ENCODE results near the gene THAP11. TPM values are rescaled to one million over a fixed set of nuclear protein-coding genes. Genes with fewer than 3 reads are reported as not detected.

THAP11 gene
- 15.4 and 22.6 TPM in 2 replicates for total RNA-seq

DNA sequence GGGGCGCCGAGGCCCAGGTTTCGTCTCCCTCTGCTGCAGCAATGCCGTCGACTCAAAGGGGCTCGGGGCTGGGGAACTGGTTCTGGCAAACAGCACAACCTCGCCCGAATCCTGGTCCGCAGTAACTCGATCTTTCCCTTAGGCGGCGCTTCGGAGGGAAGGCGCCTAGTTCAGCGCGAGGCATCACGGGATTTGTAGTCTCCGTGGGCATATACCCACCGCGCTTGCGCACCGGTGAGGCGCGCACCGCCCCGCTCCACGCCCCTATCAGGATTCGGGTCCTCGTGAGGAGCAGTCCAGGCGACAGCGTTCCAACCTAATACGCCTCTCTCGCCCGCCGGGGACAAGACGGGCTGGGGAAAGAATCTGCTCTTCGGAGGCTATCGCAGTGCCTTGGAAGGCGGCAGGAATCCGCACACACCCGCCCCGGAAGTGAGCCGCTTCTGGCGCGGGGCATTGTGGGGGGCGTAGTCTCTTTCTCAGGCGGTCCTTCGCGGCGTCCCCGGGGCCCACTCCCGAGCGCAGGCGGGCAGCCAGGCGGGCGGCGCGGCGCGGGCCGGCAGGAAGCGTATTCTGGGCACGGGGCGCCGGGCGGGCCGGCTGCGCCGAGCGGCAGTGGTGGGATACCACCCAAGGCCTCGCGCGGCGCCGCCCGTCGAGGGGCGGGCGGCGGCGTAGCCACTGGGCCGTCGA is at the start of gene THAP11:
Gene THAP11, plus strand, starts transcription at position 505 of the 693 bp plus-strand sequence. CDS start 235 bp downstream, outside the sequence.

DNA sequence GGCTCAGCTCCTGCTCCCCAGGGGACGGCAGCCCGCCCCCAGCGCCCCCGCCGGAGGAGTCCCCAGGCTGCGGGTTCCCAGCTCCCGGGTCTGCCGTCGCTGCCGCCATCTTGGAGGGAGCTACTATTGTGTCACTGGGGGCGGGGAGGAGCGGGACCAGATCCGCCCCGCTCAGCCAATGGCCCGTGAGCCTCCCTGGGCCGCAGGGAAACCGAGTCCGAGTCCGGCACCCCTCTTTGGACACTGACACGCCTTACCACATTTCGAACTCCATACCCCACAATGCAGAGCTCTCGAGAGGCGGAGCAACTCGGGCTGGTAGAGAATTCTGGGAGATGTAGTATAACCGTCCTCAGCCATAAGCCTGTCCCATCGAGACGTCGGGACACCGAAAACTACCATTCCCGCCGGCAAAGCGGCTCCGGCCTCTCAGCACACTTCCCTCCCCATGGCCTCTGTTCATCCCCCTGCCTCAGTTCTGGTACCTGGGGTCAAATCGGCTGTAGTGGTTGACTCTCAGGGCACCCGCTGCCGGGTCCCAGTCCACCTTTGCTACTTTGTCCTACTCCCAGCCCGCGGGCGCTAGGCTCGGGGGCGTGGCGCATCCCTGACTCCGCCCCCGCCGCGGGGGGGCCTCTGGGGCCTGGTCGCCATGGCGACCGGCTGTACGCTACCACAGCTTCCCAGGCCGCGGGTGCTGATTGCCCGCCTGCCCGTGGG is 35.5 kb upstream of the THAP11 start, which contains the start of the genes RANBP10 and TSNAXIP1:
Gene RANBP10, minus strand, starts transcription at position 133 of the 720 bp plus-strand sequence. Its CDS starts 24 bp downstream, at position 109.
Gene TSNAXIP1, plus strand, starts transcription at position 462 of the 720 bp plus-strand sequence. CDS start 261 bp downstream, outside the sequence.

DNA sequence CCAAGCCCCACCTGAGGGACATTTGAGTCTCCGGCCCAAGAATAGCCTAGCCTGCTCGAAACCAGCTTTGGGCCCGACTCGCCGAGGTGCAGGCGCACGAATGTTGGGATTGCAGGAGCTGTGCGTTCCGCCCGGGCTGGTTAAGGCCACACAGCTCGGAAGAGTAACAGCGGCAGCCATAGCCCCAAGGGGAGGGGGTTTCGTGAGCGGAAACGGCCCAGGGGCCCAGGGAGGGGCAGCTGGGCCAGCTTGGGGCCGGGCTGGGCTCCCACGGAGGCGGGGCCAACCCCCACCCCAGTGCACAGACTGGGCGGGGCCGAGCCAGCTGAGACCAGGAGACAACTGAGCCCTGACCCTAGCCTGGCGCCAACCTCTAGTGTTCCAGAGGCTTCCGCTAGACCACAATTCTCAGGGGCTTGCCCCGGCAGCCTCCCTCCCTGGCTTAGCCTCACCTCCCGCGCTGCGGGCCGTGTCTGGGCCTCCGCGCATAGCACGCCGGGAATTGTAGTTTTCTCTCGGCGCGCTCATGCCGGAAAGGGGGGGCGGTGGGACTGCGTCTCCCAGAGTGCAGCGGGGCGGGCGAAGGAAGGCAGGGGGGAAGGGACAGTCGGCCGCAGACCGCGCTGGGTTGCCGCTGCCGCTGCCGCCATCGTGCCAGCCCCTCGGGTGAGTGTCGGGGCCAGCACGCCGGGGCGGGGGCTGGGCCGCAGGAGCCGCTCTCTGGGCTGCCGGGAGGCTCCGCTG is 4.4 kb downstream of the THAP11 start, which contains the start of gene NUTF2:
Gene NUTF2, plus strand, starts transcription at position 614 of the 744 bp plus-strand sequence. CDS start 18,198 bp downstream, outside the sequence.

DNA sequence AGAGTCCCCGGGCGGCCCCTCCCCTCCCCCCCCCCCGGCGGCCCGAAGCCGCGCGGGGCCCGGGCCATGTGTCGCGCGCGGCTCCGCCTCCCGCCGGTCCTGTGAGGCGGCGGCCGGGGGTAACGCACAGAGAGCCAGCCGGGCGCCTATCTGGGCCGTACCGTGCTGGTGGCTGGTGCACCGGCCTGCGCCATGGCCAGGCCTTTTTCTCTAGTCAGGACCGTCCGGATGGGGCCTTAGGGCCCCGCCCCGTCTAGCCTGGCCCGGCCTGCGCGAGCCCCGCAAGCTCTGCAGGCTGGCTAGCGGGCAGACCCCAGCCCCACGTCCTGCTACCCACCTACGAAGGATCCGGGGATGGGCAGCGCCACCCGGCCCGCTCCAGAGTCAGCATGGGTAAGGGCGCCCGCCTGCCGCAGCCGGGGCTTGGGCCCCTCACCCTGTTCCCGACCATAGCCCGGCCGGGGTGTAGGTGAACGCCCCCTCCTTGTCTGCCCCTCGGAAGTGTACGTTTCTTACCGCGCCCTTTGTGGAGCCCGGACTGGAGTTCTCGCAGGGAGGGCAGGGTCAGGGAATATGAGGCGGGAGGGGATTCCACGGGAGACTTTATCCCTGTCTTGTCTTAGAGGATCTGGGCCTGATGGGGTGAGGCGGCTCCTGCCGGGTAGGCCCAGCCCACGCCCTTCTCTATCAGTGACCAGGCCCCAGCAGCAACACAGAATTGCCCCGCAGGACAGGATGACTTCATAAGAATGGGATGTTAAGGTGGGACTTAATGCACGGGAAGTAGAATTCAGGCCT is 5.1 kb downstream of the THAP11 start, which contains the start of gene CENPT:
Gene CENPT, minus strand, starts transcription at position 630 of the 798 bp plus-strand sequence. CDS start 13,834 bp downstream, outside the sequence.

DNA sequence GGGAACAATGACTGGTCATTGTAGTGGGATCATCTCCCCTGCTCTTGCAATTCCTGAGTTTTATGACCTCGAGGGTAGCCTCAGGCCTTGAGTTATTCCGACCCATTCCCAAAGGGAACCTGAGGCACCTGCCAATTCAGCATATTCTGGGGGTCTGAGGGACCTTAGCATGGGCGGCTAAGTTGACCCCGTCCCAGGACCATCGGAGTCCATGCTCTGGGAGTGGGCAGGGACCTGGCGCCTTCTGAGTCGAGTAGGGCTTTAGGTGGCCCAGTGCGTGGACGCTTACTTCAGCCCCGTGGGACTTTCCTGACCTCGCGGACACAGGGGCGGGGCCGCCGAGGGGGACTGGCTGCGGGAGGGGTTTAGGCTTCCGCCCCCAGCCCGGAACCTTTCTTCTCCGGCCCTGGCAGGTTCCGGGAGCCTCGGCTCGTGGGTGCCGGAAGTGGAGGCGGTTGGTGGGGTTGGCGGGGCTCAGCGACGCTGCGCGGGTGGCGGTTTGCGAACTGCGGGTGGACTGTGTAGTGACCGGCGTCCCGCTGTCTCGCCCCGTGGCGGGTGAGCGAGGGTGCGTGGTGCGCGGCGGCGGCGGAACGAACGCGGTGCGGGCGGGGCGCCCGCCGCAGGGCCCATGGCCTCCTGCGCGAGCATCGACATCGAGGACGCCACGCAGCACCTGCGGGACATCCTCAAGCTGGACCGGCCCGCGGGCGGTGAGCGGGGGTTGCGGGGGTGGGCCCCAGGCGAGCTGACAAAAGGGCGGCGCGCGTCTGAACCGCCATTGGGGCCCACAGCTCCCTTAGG is 30.7 kb downstream of the THAP11 start, which contains the start of gene EDC4:
Gene EDC4, plus strand, starts transcription at position 422 of the 804 bp plus-strand sequence. Its CDS starts 210 bp downstream, at position 632.

DNA sequence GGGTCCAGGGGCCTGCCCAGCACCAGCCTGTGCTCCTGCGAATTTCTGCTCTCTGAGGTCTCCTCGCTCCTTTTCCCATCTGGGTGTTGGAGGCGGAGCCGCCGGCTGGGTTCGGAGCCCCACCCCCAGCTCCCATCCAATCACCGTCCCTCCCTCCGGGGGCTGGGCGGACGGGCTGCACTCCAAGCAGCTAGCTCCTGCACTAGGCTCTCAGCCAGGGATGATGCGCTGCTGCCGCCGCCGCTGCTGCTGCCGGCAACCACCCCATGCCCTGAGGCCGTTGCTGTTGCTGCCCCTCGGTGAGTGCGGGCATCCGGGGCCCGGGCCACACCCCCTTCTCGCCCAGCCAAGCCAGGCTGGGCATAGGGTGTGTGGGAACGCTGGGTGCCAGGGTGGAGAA is 42.6 kb downstream of the THAP11 start, which contains the start of gene NRN1L:
Gene NRN1L, plus strand, starts transcription at position 202 of the 400 bp plus-strand sequence. Its CDS starts 19 bp downstream, at position 221.

DNA sequence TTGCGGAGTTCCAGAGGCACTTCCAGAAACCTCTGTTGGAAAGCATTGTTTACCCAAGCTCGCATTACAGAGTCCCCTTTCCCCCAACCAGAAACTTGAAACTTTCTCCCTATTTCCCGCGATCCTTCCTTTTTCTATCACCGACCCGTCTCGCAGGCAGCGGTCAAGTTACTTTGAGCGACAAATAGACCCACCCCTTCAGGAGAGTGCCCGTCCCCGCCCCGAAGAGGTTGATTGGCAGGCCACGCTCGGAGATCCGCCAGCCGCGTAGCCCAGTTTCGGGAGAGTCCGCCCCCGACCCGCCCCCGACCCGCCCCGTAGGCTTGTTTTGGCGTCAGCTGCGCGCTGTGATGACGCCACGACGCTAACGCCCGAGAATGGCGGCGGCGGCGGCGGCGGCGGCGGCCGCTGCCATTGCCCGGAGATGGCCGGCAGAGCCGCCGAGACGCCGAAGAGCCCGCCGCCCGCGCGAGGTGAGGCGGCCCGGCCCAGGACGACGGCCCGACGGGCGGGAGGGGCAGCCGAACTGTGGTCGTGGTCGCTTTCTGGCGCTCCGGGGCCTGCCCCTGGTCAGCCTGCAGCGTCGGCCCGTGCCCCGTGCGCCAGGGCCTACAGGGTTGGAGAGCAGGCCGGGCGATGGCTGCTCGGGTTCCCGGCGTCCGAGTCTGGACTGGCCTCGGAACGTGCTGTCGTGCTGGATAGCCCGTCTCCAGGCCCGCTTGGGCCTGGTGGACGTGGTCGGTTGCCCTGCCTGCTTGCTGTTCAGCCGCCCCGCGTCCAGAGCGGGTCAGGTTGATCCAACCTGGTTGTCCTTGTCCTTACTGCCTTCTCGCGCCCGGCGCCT is 51.0 kb downstream of the THAP11 start, which contains the start of gene PSKH1:
Gene PSKH1, plus strand, starts transcription at position 356 of the 844 bp plus-strand sequence. CDS start 15,496 bp downstream, outside the sequence.

Other genes with a start within 250 kb of the THAP11 start
- 0.90 and 1.5 TPM in 2 replicates for gene CARMIL2, start 197.2 kb upstream of the THAP11 start, total RNA-seq
- 13.0 and 25.4 TPM in 2 replicates for gene ACD, start 182.1 kb upstream of the THAP11 start, total RNA-seq
- gene PARD6A, start 181.4 kb upstream of the THAP11 start, total RNA-seq, result 0.90 TPM in 1 of 2 replicates, not detected in the other
- 12.8 and 14.4 TPM in 2 replicates for gene ENKD1, start 175.6 kb upstream of the THAP11 start, total RNA-seq
- gene C16orf86, start 175.5 kb upstream of the THAP11 start, total RNA-seq, result 2.8 and 6.0 TPM in 2 replicates
- gene GFOD2, start 123.0 kb upstream of the THAP11 start, total RNA-seq, result 7.9 and 15.2 TPM in 2 replicates
- 4.5 and 5.8 TPM in 2 replicates for gene RANBP10, start 35.8 kb upstream of the THAP11 start, total RNA-seq
- gene TSNAXIP1, start 35.4 kb upstream of the THAP11 start, total RNA-seq, result 0.54 and 0.97 TPM in 2 replicates
- gene NUTF2, start 4.6 kb downstream of the THAP11 start, total RNA-seq, result 96.6 and 177 TPM in 2 replicates
- 32.6 and 42.4 TPM in 2 replicates for gene CENPT, start 5.4 kb downstream of the THAP11 start, total RNA-seq
- 27.2 and 28.3 TPM in 2 replicates for gene EDC4, start 30.7 kb downstream of the THAP11 start, total RNA-seq
- not detected in 2 replicates for gene NRN1L, start 42.6 kb downstream of the THAP11 start, total RNA-seq
- gene PSKH1, start 50.9 kb downstream of the THAP11 start, total RNA-seq, result 10.7 and 11.0 TPM in 2 replicates
- 0.18 and 0.81 TPM in 2 replicates for gene CTRL, start 89.5 kb downstream of the THAP11 start, total RNA-seq
- 40.4 and 57.8 TPM in 2 replicates for gene PSMB10, start 94.5 kb downstream of the THAP11 start, total RNA-seq
- 8.1 and 12.5 TPM in 2 replicates for gene LCAT, start 101.8 kb downstream of the THAP11 start, total RNA-seq
- gene SLC12A4, start 126.3 kb downstream of the THAP11 start, total RNA-seq, result 46.4 and 58.3 TPM in 2 replicates
- gene DPEP3, start 138.2 kb downstream of the THAP11 start, total RNA-seq, result not detected in 2 replicates
- not detected in 2 replicates for gene DPEP2, start 157.2 kb downstream of the THAP11 start, total RNA-seq
- gene DPEP2NB, start 173.6 kb downstream of the THAP11 start, total RNA-seq, result not detected in 2 replicates
- gene DDX28, start 180.9 kb downstream of the THAP11 start, total RNA-seq, result 3.2 and 6.3 TPM in 2 replicates
- gene DUS2, start 181.0 kb downstream of the THAP11 start, total RNA-seq, result 14.7 and 19.5 TPM in 2 replicates
- 17.5 and 20.3 TPM in 2 replicates for gene NFATC3, start 243.1 kb downstream of the THAP11 start, total RNA-seq

Measured in cardiac atrium fibroblast (primary cell).